Smooth muscle cell (in vitro differentiated cells): Measurements from ENCODE around the gene CRYBG2. TPM values are rescaled to one million over a fixed set of nuclear protein-coding genes. Genes with fewer than 3 reads are reported as not detected.
A peak's percentile ranks its signal among the peaks of the same experiment; 100 is the strongest.

Experiments
- DNase-seq: peaks from one replicate; lab custom pipeline; 2025; ENCODE audit not compliant: unreplicated experiment; lab: John Stamatoyannopoulos, UW
- H2AFZ ChIP-seq: fragments of 200-600 bp; sonication (generic); 2 replicates; pipeline ENCODE4 v1.6.0; 2016; ENCODE audit warnings: antibody characterized with exemption, low read depth, mild to moderate bottlenecking
- H3F3A ChIP-seq: fragments of 200-600 bp; sonication (generic); 2 replicates; pipeline ENCODE4 v1.6.0; 2017; ENCODE audit warnings: antibody characterized with exemption, low read depth
- H3K27ac ChIP-seq: fragments of 200-600 bp; sonication (generic); 2 replicates; pipeline ENCODE4 v1.5.1; 2016; ENCODE audit warnings: low read depth, mild to moderate bottlenecking
- H3K27me3 ChIP-seq: fragments of 200-600 bp; sonication (generic); 2 replicates; pipeline ENCODE4 v1.6.1; 2016; ENCODE audit warnings: low read depth, mild to moderate bottlenecking
- H3K36me3 ChIP-seq: fragments of 200-600 bp; sonication (generic); 2 replicates; pipeline ENCODE4 v1.5.1; 2016; ENCODE audit warnings: low read depth
- H3K4me1 ChIP-seq: fragments of 200-600 bp; sonication (generic); 2 replicates; pipeline ENCODE4 v1.5.1; 2016; ENCODE audit warnings: low read depth
- H3K4me2 ChIP-seq: fragments of 200-600 bp; sonication (generic); 2 replicates; pipeline ENCODE4 v1.6.0; 2016; ENCODE audit warnings: mild to moderate bottlenecking
- H3K4me3 ChIP-seq: fragments of 200-600 bp; sonication (generic); 2 replicates; pipeline ENCODE4 v1.5.1; 2016; ENCODE audit warnings: mild to moderate bottlenecking
- H3K79me2 ChIP-seq: fragments of 200-600 bp; sonication (generic); 2 replicates; pipeline ENCODE4 v1.6.0; 2016; ENCODE audit warnings: low read depth, mild to moderate bottlenecking
- H3K9ac ChIP-seq: fragments of 200-600 bp; sonication (generic); 2 replicates; pipeline ENCODE4 v1.6.0; 2016; ENCODE audit warnings: low read depth
- H3K9me3 ChIP-seq: fragments of 200-600 bp; sonication (generic); replicated peaks from 2 replicates; pipeline ENCODE4 v1.5.1; 2016; ENCODE audit warnings: low read depth
- H4K20me1 ChIP-seq: fragments of 200-600 bp; sonication (generic); 2 replicates; pipeline ENCODE4 v1.6.0; 2016; ENCODE audit warnings: low read depth
- WGBS: methylation state at CpG from one replicate; pipeline ENCODE4 v1.1.7; 2016; ENCODE audit warnings: low lambda C conversion rate; 5-methylcytosine and 5-hydroxymethylcytosine counted together
- polyA plus RNA-seq: library from polyadenylated mRNA; unstranded; fragments of >200 nt; fragmentation: Nextera tagmentation; extraction: Ambion mirVana; gene quantifications from 2 replicates; pipeline ENCODE4 v1.2.1, GENCODE V29; 2016
- total RNA-seq: library from RNA; depleted of rRNA; stranded (reverse); fragments of >200 nt; gene quantifications from 2 replicates; pipeline ENCODE4 v1.2.3, GENCODE V29; 2014
- TF ChIP-seq, protein P1 (sequence below): fragments of 200-600 bp; sonication (generic); IDR thresholded peaks from 2 replicates; pipeline ENCODE4 v1.5.1; 2017; ENCODE audit warnings: borderline replicate concordance, mild to moderate bottlenecking, antibody characterized with exemption; ENCODE audit not compliant: insufficient read depth, poor library complexity, severe bottlenecking

The CRYBG2 gene
- total and polyA plus RNA-seq, 2 experiments from 2014 or later, result 4.1 to 9.5 TPM

DNA sequence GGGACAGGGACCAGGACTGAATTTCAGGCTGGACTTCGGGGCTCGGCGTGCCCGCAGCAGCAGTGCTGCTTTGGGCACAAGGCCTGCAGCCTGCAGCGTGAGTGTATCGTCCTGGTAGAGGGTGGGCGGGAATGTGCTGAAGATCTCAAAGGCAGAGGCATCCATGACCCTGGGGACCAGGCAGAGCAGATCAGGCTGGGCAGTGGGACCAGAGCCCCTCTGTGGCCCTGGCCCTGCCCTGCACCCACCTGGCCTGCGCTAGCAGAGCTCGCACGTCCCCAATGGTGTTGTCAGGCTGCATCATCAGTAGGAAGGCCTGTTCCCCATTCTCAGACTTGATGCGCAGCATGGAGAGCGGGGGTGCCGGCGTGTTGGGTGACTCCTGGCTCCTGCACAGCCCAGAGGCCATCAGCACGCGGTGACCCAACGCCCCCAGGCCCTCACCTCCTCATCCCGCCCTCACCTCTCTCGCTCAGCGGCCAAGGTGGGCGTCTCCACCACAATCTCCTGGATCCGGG is 71.5 kb downstream of the CRYBG2 start:
- peaks cover 38% of the 10 kb centered on the region for H4K20me1 ChIP-seq
- 75% methylated on average over 22 of the region's 22 CpGs for WGBS
- H3K9ac ChIP-seq, result no peak overlapping the region
- peaks cover 25% of the 10 kb centered on the region for H3F3A ChIP-seq
- H3K27ac ChIP-seq, result peak overlapping the region; percentile 96
- DNase-seq, result no peak
- H3K4me3 ChIP-seq, result no peak overlapping the region
- H3K9me3 ChIP-seq, result no peaks in the 10 kb centered on the region
- TF ChIP-seq, protein P1, sequence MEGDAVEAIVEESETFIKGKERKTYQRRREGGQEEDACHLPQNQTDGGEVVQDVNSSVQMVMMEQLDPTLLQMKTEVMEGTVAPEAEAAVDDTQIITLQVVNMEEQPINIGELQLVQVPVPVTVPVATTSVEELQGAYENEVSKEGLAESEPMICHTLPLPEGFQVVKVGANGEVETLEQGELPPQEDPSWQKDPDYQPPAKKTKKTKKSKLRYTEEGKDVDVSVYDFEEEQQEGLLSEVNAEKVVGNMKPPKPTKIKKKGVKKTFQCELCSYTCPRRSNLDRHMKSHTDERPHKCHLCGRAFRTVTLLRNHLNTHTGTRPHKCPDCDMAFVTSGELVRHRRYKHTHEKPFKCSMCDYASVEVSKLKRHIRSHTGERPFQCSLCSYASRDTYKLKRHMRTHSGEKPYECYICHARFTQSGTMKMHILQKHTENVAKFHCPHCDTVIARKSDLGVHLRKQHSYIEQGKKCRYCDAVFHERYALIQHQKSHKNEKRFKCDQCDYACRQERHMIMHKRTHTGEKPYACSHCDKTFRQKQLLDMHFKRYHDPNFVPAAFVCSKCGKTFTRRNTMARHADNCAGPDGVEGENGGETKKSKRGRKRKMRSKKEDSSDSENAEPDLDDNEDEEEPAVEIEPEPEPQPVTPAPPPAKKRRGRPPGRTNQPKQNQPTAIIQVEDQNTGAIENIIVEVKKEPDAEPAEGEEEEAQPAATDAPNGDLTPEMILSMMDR, result no peak
- no peaks in the 10 kb centered on the region for H3K79me2 ChIP-seq
- H2AFZ ChIP-seq, result no peak overlapping the region
- no peaks in the 10 kb centered on the region for H3K27me3 ChIP-seq
- peaks cover 48% of the 10 kb centered on the region for H3K4me1 ChIP-seq
- H3K36me3 ChIP-seq, result no peaks in the 10 kb centered on the region
- peak overlapping the region; percentile 94 for H3K4me2 ChIP-seq

DNA sequence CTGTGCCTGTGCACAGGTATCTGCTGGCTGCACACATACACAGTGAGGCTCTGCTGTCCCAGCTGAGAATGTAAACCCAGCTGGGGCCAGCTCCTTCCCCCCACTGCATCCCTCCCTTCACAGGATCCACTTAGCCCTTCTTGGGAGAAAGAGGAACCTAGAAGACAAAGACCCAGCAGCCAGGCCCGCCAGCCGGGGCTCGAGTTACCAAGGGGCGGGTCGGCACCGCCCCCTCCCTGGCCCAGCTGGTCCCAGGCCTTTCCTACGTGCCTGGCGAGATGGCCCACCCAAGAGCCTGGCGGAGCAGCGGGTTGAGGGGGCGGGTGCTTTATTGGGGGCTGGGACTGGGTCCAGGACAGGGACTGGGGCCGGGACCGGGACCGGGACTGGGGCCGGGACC is 72.0 kb downstream of the CRYBG2 start:
- no peaks in the 10 kb centered on the region for H3K27me3 ChIP-seq
- WGBS, result 35% methylated on average over 12 of the region's 15 CpGs
- no peak overlapping the region for H3K9ac ChIP-seq
- H3F3A ChIP-seq, result peaks cover 30% of the 10 kb centered on the region
- peaks cover 53% of the 10 kb centered on the region for H3K4me1 ChIP-seq
- H4K20me1 ChIP-seq, result peaks cover 38% of the 10 kb centered on the region
- TF ChIP-seq, protein P1, result no peak
- no peak overlapping the region for H2AFZ ChIP-seq
- H3K27ac ChIP-seq, result peak overlapping the region; percentile 96
- H3K4me2 ChIP-seq, result peak overlapping the region; percentile 94
- H3K9me3 ChIP-seq, result no peaks in the 10 kb centered on the region
- peak overlapping the region; percentile 67 for H3K4me3 ChIP-seq
- H3K36me3 ChIP-seq, result no peaks in the 10 kb centered on the region
- DNase-seq, result peak; percentile 17
- H3K79me2 ChIP-seq, result no peaks in the 10 kb centered on the region

DNA sequence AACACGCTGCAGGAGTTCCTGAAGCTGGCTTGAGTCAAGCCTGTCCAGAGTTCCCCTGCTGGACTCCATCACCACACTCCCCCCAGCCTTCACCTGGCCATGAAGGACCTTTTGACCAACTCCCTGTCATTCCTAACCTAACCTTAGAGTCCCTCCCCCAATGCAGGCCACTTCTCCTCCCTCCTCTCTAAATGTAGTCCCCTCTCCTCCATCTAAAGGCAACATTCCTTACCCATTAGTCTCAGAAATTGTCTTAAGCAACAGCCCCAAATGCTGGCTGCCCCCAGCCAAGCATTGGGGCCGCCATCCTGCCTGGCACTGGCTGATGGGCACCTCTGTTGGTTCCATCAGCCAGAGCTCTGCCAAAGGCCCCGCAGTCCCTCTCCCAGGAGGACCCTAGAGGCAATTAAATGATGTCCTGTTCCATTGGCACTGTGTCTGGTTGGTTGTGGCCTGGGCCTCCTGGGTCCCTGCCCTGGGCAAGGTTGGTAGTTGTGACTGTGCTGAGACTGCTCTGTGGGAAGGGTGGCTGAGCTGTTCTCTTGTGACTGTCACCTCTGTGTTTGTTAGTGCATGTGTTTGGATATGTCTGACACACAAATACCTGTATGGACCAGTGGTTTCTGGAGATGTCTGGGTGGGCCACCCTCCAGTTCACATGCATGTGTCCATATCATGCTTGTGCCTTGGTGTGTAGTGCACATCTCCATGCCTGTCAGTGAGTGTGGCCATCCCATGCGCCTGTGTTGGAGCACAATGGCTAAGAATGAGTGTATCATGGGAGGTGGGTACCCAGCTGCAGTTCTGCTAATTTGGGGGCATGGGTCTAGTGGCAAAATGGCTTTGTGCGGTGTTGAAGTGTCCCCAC is 72.6 kb downstream of the CRYBG2 start:
- no peak for DNase-seq
- Histone ChIP-seq H3K36me3 (no peaks in the 10 kb centered on the region), H3K4me1 (peaks cover 59% of the 10 kb centered on the region), H3K9ac (no peak overlapping the region), H2AFZ (no peak overlapping the region), H4K20me1 (peaks cover 38% of the 10 kb centered on the region), H3K4me3 (peak overlapping the region; percentile 67), H3K27me3 (no peaks in the 10 kb centered on the region), H3K9me3 (no peaks in the 10 kb centered on the region), H3K4me2 (peak overlapping the region; percentile 94), H3K27ac (peak overlapping the region; percentile 96), H3K79me2 (no peaks in the 10 kb centered on the region), H3F3A (peaks cover 36% of the 10 kb centered on the region)
- TF ChIP-seq, protein P1, result no peak
- WGBS, result 93% methylated on average over 5 of the region's 5 CpGs
